HG02759 (cell line): Measurements from ENCODE around the gene TBC1D1.
A peak's percentile ranks its signal among the peaks of the same experiment; 100 is the strongest.
"Not testable (repeated sequence)": the region's sequence is repeated elsewhere in the genome, so short reads cannot be mapped to it uniquely, and the experiment has no call there.

Experiments
- ATAC-seq: cut with Tn5 transposase; IDR thresholded peaks from one replicate; pipeline ENCODE4 v1.9.1; 2021; ENCODE audit warnings: mild to moderate bottlenecking, moderate library complexity; ENCODE audit not compliant: unreplicated experiment

TBC1D1 gene

GRCh38 chr4:37917388-37917787 lies 26.5 kb downstream of the TBC1D1 start:
- no peak for ATAC-seq

DNA sequence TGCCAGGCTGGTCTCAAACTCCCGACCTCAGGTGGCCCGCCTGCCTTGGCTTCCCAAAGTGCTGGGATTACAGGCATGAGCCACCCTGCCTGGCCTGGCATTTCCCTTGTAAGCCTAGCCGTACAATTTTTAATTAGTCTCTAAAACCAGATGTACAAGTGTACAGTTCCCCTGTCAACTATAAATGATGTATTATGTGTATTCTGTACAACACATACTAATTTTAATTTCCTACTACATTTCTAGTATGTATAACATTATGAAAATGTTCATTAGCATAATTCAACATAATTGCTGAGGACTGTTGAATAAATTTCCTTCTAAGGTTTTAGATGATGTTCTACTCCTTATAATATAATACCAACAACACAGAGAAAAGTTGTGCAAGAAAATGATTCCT lies 27.8 kb downstream of the TBC1D1 start:
- ATAC-seq, result no peak

GRCh38 chr4:37922328-37922727 lies 31.4 kb downstream of the TBC1D1 start:
- no peak for ATAC-seq

- not testable (repeated sequence) for ATAC-seq
Observed at GRCh38 chr4:37923089-37923488, 32.2 kb downstream of the TBC1D1 start.

DNA sequence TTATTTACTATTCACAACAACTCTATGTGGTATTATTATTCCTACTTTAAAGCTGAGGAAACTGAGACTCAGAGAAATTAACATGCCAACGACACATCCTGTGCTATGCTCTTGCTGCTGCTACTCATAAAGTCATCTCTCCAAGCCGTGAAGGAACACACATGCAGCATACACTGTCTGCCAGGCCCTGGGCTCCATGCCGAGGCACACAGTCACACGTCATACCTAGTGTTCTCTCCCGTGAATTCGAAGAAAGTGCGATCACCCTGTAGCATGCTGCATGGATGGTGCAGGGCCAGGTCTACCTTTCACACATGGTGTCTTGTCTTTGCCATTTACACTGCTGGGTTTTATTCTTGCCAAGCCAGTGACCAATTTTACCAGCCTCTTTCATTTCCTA lies 34.1 kb downstream of the TBC1D1 start:
- no peak for ATAC-seq

GRCh38 chr4:37927434-37927833 lies 36.5 kb downstream of the TBC1D1 start:
- ATAC-seq, result no peak

DNA sequence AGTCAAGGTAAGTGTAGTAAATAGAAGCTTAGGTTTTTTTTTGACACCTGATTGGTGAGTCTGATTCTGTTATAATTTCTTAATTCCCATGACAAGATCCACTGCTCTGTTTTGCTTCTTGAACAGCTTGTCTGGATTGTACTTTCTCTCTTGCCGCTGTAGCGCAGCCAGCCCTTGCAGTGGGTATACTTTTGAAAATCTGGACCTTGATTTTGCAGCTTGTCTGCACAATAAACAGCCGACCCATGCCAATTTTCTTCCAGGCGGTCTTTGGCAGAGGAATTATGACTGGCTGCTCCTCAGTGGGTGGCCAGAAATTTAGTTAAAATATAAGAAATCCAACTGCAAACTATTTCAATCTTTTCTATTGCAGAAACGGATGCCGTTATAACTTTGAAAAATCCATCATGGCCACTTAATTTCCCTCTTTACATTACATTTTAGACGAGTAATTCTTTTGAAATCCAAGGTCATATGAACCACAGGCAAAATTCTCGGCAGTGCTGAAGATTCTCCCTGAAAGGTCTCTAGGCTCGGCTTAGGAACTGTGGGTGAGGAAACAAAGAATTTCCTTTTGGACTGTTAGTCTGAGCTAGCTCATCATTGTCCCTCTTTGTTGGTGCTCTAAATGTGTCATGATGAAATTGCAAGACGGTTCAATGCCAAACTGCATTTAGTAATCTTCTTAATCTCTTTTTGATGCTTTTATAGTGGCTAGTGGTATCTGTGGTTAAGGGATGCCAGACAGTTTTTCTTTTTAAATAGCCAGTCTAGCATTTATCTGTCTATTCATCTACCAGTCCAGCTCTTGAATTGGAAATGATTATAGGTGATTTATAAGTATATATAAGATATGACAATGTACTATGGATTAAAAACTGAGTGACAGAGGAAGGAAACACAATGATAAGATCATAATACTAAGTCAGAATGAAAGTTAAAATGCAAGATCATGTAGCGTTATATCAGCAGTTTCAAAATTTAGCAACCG lies 37.8 kb downstream of the TBC1D1 start:
- ATAC-seq, result no peak

DNA sequence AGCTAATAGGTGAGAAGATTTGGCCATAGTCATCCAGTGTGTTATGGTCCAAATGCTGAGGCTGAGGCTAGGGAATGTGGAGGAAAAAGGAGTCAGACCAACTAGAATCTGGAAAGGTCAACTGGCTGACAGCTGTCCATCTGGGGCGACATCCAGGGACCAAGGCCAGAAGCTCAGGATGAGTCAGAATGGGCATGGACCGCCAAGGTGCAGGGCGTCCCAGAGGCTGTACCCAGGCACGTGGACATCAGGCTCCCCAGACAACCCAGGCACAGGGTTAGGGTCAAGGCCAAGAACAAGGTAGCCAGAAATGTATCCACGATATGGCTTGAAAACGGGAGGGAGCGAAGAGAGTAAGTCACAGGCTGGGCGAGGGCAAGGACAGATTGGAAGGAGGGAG lies 43.2 kb downstream of the TBC1D1 start:
- ATAC-seq, result no peak

- no peak for ATAC-seq
Observed at GRCh38 chr4:37934609-37935008, 43.7 kb downstream of the TBC1D1 start.

DNA sequence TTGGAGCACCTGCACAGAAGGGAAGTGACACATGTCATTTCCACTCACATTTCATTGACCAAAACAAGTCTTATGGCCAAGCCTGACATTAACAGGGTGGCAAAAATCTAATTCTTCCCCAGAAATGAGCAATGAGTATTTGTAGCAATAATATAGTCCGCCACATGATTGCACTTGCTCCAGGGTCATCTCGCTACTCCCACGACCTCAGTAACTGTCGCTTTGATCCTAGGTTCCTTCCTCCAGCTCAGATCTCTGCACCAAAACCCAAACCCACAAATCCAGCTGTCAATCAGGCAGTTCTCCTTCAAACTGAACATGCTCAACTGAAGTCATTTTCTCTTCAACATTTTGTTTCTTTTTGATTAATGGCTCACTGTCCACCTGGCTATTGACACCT lies 44.1 kb downstream of the TBC1D1 start:
- ATAC-seq, result no peak

- ATAC-seq, result no peak
Observed at GRCh38 chr4:37936889-37937498, 46.1 kb downstream of the TBC1D1 start.

DNA sequence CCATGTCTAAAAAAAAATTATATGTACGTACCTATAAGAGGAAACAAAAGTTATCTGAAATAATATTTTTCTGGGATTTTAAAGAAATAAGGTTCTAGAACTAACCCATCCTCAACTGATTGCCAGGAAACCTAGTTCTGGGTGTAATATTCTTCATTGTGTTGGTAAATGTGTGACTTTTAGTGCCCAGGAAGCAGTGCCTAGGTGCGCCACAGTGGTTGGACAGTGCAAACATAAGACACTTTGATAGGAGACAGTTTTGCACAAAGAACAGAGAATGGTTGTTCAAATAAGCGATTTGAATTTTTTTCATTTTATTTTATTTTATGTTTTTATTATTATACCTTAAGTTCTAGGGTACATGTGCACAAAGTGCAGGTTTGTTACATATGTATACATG lies 47.3 kb downstream of the TBC1D1 start:
- no peak for ATAC-seq

GRCh38 chr4:37946503-37947179 lies 55.8 kb downstream of the TBC1D1 start:
- ATAC-seq, result no peak

GRCh38 chr4:37948542-37948941 lies 57.7 kb downstream of the TBC1D1 start:
- ATAC-seq, result peak; percentile 76

DNA sequence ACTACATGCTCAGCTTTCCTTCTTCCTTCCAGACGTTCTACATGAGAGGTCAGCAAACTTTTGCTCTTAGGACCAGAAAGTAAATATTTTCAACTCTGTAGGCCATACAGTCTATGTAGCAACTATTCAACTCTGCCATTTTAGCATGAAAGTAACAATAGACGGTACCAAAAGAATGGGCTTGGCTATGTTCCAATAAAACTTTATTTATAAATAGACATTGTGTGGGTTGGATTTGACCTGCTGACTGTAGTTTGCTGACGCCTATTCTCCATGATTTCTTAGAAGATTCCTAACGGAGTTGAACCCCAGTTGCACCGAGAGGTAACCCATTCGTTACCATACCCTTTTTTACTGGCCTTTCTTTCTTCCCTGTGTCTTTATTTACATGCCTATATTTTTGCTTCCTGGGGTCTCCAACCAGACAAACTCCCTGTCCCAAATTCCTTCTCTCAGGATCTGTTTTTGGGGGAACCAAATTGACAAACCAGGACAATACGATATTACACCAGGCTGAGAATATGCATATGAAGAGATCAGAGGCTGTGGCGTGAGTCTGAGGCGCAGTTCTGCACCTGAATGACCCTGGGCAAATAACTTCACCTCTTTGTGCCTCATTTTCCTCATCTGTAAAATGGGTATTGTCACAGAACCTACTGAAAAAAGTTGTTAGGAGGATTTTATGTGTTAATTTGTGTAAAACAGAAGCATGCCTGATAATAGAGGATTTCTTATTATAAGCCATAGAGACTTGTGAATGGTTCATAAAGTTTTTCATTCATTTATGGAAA lies 58.9 kb downstream of the TBC1D1 start:
- ATAC-seq, result no peak

- no peak for ATAC-seq
Observed at GRCh38 chr4:37951461-37952352, 60.8 kb downstream of the TBC1D1 start.

DNA sequence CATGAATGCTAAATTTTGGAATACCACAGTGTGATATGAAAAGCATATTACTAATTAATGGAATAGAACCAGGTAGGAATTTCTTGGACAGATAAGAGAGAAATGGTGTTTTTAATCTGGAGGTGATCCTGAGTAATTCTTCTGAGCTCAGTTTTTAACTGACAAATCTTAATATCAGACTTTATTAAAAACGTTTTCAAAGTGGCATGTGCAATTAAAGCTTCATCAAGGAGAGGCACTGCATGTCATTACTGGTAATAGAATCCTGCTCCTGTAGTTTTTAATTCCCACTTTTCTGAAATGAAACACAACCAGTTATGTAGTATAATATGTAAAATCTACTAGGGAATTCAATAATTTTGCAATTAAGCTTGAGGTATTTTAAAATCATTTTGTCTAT lies 62.3 kb downstream of the TBC1D1 start:
- ATAC-seq, result no peak

DNA sequence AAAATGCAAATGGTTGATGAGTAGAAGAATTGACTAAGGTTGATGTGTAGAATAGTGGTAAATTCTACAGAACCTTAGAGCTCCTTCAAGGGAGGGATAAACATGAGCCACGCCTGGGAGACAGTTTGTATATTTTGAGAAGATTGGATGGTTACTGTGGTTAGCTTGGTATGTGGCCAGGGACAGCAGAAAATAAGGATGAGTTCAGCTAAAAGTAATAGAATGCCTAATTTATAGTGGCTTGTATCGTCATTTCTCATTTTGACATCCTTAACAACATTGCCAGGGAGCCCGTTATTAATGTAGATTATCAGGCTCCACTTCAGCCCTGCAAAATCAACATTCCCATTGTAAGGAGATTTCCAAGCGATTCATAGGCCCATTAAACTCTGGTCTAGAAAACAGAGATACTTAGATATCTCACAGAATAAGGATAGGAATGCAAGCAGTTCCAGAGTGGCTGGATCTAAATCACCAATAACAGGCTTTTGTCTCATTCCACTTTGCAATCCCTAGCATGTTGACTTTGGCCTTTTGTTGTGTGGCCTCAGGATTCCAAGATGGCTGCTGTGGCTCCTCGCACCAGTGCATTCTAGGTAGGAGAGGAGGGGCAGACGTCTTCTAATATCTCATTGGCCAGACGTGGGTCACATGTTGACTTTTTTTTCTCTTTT lies 62.9 kb downstream of the TBC1D1 start:
- no peak for ATAC-seq

DNA sequence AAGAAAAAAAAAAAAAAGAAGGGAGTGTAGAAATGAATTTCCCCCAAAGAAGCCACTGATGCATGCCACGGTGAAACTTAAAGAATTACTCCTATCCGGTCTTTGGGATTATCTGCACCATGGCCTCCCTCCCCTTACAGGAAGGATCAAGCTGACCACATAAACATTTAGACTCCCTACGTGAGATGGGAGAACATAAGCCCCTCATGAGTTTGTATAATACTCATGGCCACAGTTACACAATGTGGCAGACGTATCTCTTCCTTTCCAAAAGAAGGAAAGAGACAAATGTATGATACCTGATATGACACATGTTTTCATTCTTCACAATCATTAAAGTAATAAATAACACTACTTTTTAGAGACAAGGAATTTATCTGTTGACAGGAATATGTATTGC lies 66.1 kb downstream of the TBC1D1 start:
- ATAC-seq, result no peak
